GM12878 (cell line): Measurements from ENCODE around the gene CYREN. TPM values are rescaled to one million over a fixed set of nuclear protein-coding genes. Genes with fewer than 3 reads are reported as not detected.

Source experiments
- ATAC-seq: fragments of 200-7000 bp; cut with Tn5 transposase; 3 replicates; pipeline ENCODE4 v1.9.1; 2020; ENCODE audit warnings: mild to moderate bottlenecking, moderate library complexity
- BruUV-seq: library from RNA; stranded (reverse); fragments of 400-500 nt; replicated peaks from 2 replicates; lab custom pipeline; 2021; lab: Mats Ljungman, UMichigan
- CTCF ChIA-PET: fragments of 300-600 bp; sonication (Branson Sonifier 250); formaldehyde crosslinking; extraction: SDS; loops from one replicate; lab custom pipeline; 2021; ENCODE audit warnings: inconsistent platforms; lab: Yijun Ruan, JAX
- POLR2A ChIA-PET: fragments of 350-600 bp; formaldehyde crosslinking; extraction: SDS; loops from one replicate; lab custom pipeline; 2021; ENCODE audit warnings: inconsistent platforms; lab: Charles Lee
- RAD21 ChIA-PET: fragments of 300-600 bp; sonication (Branson Sonifier 250); formaldehyde crosslinking; loops from one replicate; lab custom pipeline; 2023; ENCODE audit warnings: antibody characterized with exemption; ENCODE audit not compliant: unreplicated experiment; lab: Charles Lee
- SMC1A ChIA-PET: fragments of 300-600 bp; sonication (Branson Sonifier 250); formaldehyde crosslinking; loops from one replicate; lab custom pipeline; 2023; ENCODE audit not compliant: unreplicated experiment, uncharacterized antibody; lab: Charles Lee
- DNase-seq: peaks from one replicate; pipeline ENCODE4 v3.0.0-alpha.2; 2011; ENCODE audit warnings: low read depth, low spot score
- FAIRE-seq: peaks from 3 replicates; lab custom pipeline; 2011; peaks lifted over from hg19 to GRCh38; lab: Jason Lieb, UNC
- H2AFZ ChIP-seq: 2 replicates; pipeline ENCODE4 v1.6.0; 2011; ENCODE audit warnings: low read depth, low read length, control low read depth; ENCODE audit not compliant: control insufficient read depth
- H3K27ac ChIP-seq: 2 replicates; pipeline ENCODE4 v1.5.1; 2011; ENCODE audit warnings: control low read depth; ENCODE audit not compliant: control insufficient read depth, insufficient read depth
- H3K27me3 ChIP-seq, 2 experiments: replicated peaks in 1 of 2; 2 replicates each; pipeline versions ENCODE4 v1.6.0 to v1.6.1; 2011; ENCODE audit warnings: low read length in 1 of 2; ENCODE audit not compliant: control insufficient read depth in 2 of 2, insufficient read depth in 2 of 2
- H3K36me3 ChIP-seq, 2 experiments: 2 replicates each; pipeline ENCODE4 v1.5.1; 2011; ENCODE audit warnings: low read length in 1 of 2; ENCODE audit not compliant: control insufficient read depth in 2 of 2, insufficient read depth in 2 of 2
- H3K4me1 ChIP-seq: 2 replicates; pipeline ENCODE4 v1.6.1; 2011; ENCODE audit warnings: mild to moderate bottlenecking, low read length, moderate library complexity, mixed read lengths; ENCODE audit not compliant: control insufficient read depth, insufficient read depth
- H3K4me2 ChIP-seq: 2 replicates; pipeline ENCODE4 v1.6.0; 2011; ENCODE audit warnings: control low read depth; ENCODE audit not compliant: control insufficient read depth, insufficient read depth
- H3K4me3 ChIP-seq: fragments of 200-600 bp; sonication (generic); 2 replicates; pipeline ENCODE4 v1.5.1; 2016
- H3K79me2 ChIP-seq: 2 replicates; pipeline ENCODE4 v1.6.0; 2011; ENCODE audit warnings: low read length; ENCODE audit not compliant: control insufficient read depth, insufficient read depth
- H3K9ac ChIP-seq: 2 replicates; pipeline ENCODE4 v1.8.0; 2011; ENCODE audit warnings: low read length, control low read depth, mixed read lengths; ENCODE audit not compliant: control insufficient read depth, insufficient read depth
- H3K9me3 ChIP-seq: replicated peaks from 3 replicates; pipeline ENCODE4 v1.5.1; 2011; ENCODE audit warnings: mild to moderate bottlenecking, low read length; ENCODE audit not compliant: control insufficient read depth, insufficient read depth
- H4K20me1 ChIP-seq: 2 replicates; pipeline ENCODE4 v1.6.0; 2011; ENCODE audit not compliant: control insufficient read depth, insufficient read depth
- BCLAF1 ChIP-seq: fragments of 450-650 bp; IDR thresholded peaks from 2 replicates; pipeline ENCODE4 v1.6.1; 2017; ENCODE audit warnings: antibody characterized with exemption, mild to moderate bottlenecking, moderate library complexity
- IRF5 ChIP-seq: fragments of 450-650 bp; IDR thresholded peaks from 2 replicates; pipeline ENCODE4 v1.6.1; 2017; ENCODE audit warnings: borderline replicate concordance
- MTA3 ChIP-seq: IDR thresholded peaks from 2 replicates; pipeline ENCODE4 v1.6.1; 2012; ENCODE audit warnings: low read length, inconsistent platforms, borderline replicate concordance
- POLR2AphosphoS2 ChIP-seq: IDR thresholded peaks from 2 replicates; pipeline ENCODE4 v1.6.1; 2011; ENCODE audit warnings: low read depth, mild to moderate bottlenecking, low read length, improper control_type of control experiment, moderate library complexity
- POLR2AphosphoS5 ChIP-seq: IDR thresholded peaks from 2 replicates; pipeline ENCODE4 v1.6.1; 2011; ENCODE audit warnings: mild to moderate bottlenecking, low read length, inconsistent platforms
- WGBS: methylation state at CpG from one replicate; pipeline ENCODE4 v1.1.6; 2016; ENCODE audit warnings: low lambda C conversion rate; ENCODE audit not compliant: insufficient replicate concordance, insufficient coverage; ENCODE audit errors: missing lambda C conversion rate; 5-methylcytosine and 5-hydroxymethylcytosine counted together
- in situ Hi-C: fragments of 300-500 bp; cut with MboI; formaldehyde crosslinking; loops from 9 replicates; pipeline ENCODE4 v1.14.3; 2018; ENCODE audit warnings: mixed read lengths
- intact Hi-C: fragments of 100-400 bp; cut with micrococcal nuclease; formaldehyde crosslinking; loops from one replicate; pipeline ENCODE4 v1.14.2; 2022; ENCODE audit not compliant: unreplicated experiment
- polyA plus RNA-seq, 11 experiments: library from polyadenylated mRNA; depleted of rRNA in 4 of 11; unstranded in 6 of 11; stranded (reverse) in 5 of 11; fragments of >200 nt; fragmentation: Nextera tagmentation in 4 of 11; fragmentation: Illumina TruSeq in 1 of 11; extraction: Ambion mirVana in 4 of 11; extraction: Trizol in 1 of 11; gene quantifications; 1 replicate in 1 of 11; 2 replicates in 10 of 11; pipeline versions ENCODE4 v1.2.1 to v1.2.3, GENCODE V29; 2011 to 2016; ENCODE audit warnings: inconsistent platforms in 2 of 11, missing spikeins in 2 of 11, low read depth in 1 of 11
- total RNA-seq, 4 experiments: library from RNA; depleted of rRNA in 3 of 4; stranded (reverse); fragments of >200 nt in 3 of 4; fragmentation: Illumina TruSeq in 1 of 4; extraction: Trizol in 1 of 4; gene quantifications; 2 replicates each; pipeline versions ENCODE4 v1.2.1 to v1.2.3, GENCODE V29; 2013 to 2021

Gene CYREN
- total and polyA plus RNA-seq, 10 of the 15 experiments (the other 5 are each of a cell fraction or from before 2014, with no cell fraction given), result 8.7 to 64.3 (median 55.7) TPM

GRCh38 chr7:135167365-135167917 lies 3.1 kb downstream of the CYREN start:
- Histone ChIP-seq H2AFZ (no peak overlapping the region), H4K20me1 (no peaks in the 10 kb centered on the region; the same call in 1 of the 2 replicates), H3K4me3 (peak overlapping the region; percentile 52), H3K4me2 (peak overlapping the region; percentile 78), H3K27ac (no peak overlapping the region), H3K9me3 (peaks cover 1% of the 10 kb centered on the region), H3K4me1 (peaks cover 24% of the 10 kb centered on the region), H3K9ac (no peak overlapping the region), H3K36me3 (peaks cover 35 to 38% of the 10 kb centered on the region in 2 experiments), H3K27me3 (no peaks in the 10 kb centered on the region), H3K79me2 (peaks cover 52% of the 10 kb centered on the region)
- in situ Hi-C loops, result loop anchor here (5.0 to 10.0 kb wide), 2 partner anchors 175 to 523 kb away; partner anchors contain the start of gene BPGM
- POLR2A ChIA-PET, result interaction anchor here (0.9 to 15.9 kb wide), 4 partner anchors 19 to 181 kb away, joined by 3 to 169 read pairs (median 81); partner anchors contain the start of genes AGBL3 and TMEM140
- no TSS peak for BruUV-seq
- ATAC-seq, result no peak
- intact Hi-C loops, result no loop called here
- CTCF ChIA-PET, result interaction anchor here (4.2 to 12.2 kb wide), 5 partner anchors 19 to 213 kb away, joined by 24 to 157 read pairs (median 109); partner anchors contain the start of genes AGBL3, TMEM140 and WDR91
- SMC1A ChIA-PET, result interaction anchor here (0.9 to 13.1 kb wide), 6 partner anchors 10 to 214 kb away, joined by 3 to 158 read pairs (median 34); partner anchors contain the start of genes AGBL3 and TMEM140
- WGBS, result 95% methylated on average over 12 of the region's 12 CpGs
- RAD21 ChIA-PET, result interaction anchor here (0.6 to 11.6 kb wide), 9 partner anchors 15 to 725 kb away, joined by 3 to 151 read pairs (median 73); partner anchors contain the start of genes AGBL3, TMEM140 and WDR91
- peak; percentile 73; the same call in 1 of the 2 replicates for TF ChIP-seq POLR2AphosphoS2
- TF ChIP-seq MTA3, result no peak
- TF ChIP-seq IRF5, result no peak
- peak; percentile 3; the same call in 1 of the 2 replicates for TF ChIP-seq POLR2AphosphoS5
- 0 out of 2 replicates have a peak, but pooled peaks have one; percentile 11 for TF ChIP-seq BCLAF1
- no peak for FAIRE-seq
- no peak for DNase-seq
